Transverse colon (tissue), 3 donors: ENCODE measurements around the gene DNAI2.

Source experiments
- EP300 ChIP-seq: sonication (generic); formaldehyde crosslinking; IDR thresholded peaks from one replicate; pipeline ENCODE4 v1.6.1; 2017; ENCODE audit warnings: antibody characterized with exemption, low read depth
- POLR2A ChIP-seq: fragments of 450-650 bp; IDR thresholded peaks from one replicate; pipeline ENCODE4 v1.6.1; 2016; ENCODE audit warnings: antibody characterized with exemption, mild to moderate bottlenecking, moderate library complexity
- TF ChIP-seq, protein P1 (sequence below), 5 experiments: fragments of 200-600 bp in 3 of 5; fragments of 450-650 bp in 2 of 5; sonication (generic) in 3 of 5; IDR thresholded peaks; 1 replicate in 2 of 5; 2 replicates in 3 of 5; pipeline ENCODE4 v1.5.1; 2016 to 2017; ENCODE audit warnings: antibody characterized with exemption in 5 of 5, inconsistent platforms in 3 of 5, mild to moderate bottlenecking in 2 of 5, moderate library complexity in 1 of 5

DNA sequence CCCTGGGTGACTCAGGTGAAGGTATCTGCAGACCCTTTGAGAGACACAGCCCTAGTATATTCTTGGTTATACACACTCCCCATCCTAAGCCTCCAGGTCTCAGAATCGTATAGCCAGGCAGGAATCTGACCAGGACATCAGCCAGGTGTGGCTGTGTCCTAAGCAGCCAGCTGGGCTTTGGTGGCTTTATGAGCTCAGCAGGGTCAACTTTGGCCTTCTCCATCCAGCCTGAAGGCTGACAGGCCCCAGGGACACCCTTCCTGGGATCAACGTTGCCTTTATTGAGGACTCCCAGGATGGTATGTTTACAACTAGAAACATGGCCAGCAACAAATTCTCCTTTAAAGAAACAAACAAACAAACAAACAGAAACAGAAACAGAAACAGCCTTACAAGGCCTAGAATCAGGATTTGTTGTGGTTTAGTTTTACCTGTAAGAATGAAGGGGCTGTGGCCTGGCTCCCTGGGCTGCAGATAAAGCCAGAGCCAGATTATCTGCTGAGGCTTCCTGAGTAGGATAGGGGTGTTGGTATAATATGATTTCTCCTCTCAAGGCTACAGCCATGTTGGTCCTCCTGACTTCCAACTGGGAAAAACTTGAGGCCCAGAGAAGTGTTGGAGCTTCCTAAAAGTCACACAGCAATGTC is 60.5 kb downstream of the DNAI2 start:
- TF ChIP-seq POLR2A, result no peak
- TF ChIP-seq, protein P1, sequence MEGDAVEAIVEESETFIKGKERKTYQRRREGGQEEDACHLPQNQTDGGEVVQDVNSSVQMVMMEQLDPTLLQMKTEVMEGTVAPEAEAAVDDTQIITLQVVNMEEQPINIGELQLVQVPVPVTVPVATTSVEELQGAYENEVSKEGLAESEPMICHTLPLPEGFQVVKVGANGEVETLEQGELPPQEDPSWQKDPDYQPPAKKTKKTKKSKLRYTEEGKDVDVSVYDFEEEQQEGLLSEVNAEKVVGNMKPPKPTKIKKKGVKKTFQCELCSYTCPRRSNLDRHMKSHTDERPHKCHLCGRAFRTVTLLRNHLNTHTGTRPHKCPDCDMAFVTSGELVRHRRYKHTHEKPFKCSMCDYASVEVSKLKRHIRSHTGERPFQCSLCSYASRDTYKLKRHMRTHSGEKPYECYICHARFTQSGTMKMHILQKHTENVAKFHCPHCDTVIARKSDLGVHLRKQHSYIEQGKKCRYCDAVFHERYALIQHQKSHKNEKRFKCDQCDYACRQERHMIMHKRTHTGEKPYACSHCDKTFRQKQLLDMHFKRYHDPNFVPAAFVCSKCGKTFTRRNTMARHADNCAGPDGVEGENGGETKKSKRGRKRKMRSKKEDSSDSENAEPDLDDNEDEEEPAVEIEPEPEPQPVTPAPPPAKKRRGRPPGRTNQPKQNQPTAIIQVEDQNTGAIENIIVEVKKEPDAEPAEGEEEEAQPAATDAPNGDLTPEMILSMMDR (IDR thresholded peaks at IDR 0.05), result no peak
- no peak for TF ChIP-seq EP300
